Keratinocyte (primary cell): ENCODE results near the gene NT5C1A. TPM values are rescaled to one million over a fixed set of nuclear protein-coding genes. Genes with fewer than 3 reads are reported as not detected.

Source experiments
- DNase-seq: peaks from one replicate; pipeline ENCODE4 v3.0.0-alpha.2; 2011; ENCODE audit warnings: low read depth, missing footprints, low spot score
- FAIRE-seq: peaks from 2 replicates; lab custom pipeline; 2011; peaks lifted over from hg19 to GRCh38; lab: Jason Lieb, UNC
- H2AFZ ChIP-seq: 2 replicates; pipeline ENCODE4 v1.6.0; 2012; ENCODE audit warnings: low read length, control low read depth, inconsistent platforms; ENCODE audit not compliant: control insufficient read depth
- H3K27ac ChIP-seq: 2 replicates; pipeline ENCODE4 v1.5.1; 2011; ENCODE audit warnings: low read length; ENCODE audit not compliant: control insufficient read depth, insufficient read depth
- H3K27me3 ChIP-seq: 3 replicates; pipeline ENCODE4 v1.6.0; 2011; ENCODE audit warnings: low read length; ENCODE audit not compliant: control insufficient read depth, insufficient read depth; ENCODE audit errors: extremely low read depth
- H3K36me3 ChIP-seq, 2 experiments: 2 replicates in 1 of 2; 3 replicates in 1 of 2; pipeline ENCODE4 v1.5.1; 2011; ENCODE audit warnings: low read length in 2 of 2, mild to moderate bottlenecking in 1 of 2; ENCODE audit not compliant: control insufficient read depth in 2 of 2, insufficient read depth in 2 of 2; ENCODE audit errors: extremely low read depth in 1 of 2
- H3K4me1 ChIP-seq: 3 replicates; pipeline ENCODE4 v1.5.1; 2011; ENCODE audit warnings: low read length; ENCODE audit not compliant: control insufficient read depth, insufficient read depth; ENCODE audit errors: extremely low read depth
- H3K4me2 ChIP-seq: 3 replicates; pipeline ENCODE4 v1.6.0; 2011; ENCODE audit warnings: low read depth, low read length; ENCODE audit not compliant: control insufficient read depth, insufficient read depth; ENCODE audit errors: extremely low read depth
- H3K4me3 ChIP-seq, 3 experiments: fragments of 200-600 bp in 1 of 3; sonication (generic) in 1 of 3; 2 replicates in 2 of 3; 3 replicates in 1 of 3; pipeline ENCODE4 v1.5.1; 2011 to 2016; ENCODE audit warnings: low read length in 3 of 3, mild to moderate bottlenecking in 3 of 3, control low read depth in 2 of 3, inconsistent platforms in 1 of 3, low read depth in 1 of 3, mixed read lengths in 1 of 3, mixed run types in 1 of 3, moderate library complexity in 1 of 3; ENCODE audit not compliant: control insufficient read depth in 2 of 3, insufficient read depth in 2 of 3; ENCODE audit errors: extremely low read depth in 1 of 3
- H3K79me2 ChIP-seq: 2 replicates; pipeline ENCODE4 v1.6.0; 2012; ENCODE audit warnings: low read length; ENCODE audit not compliant: control insufficient read depth, insufficient read depth
- H3K9ac ChIP-seq: 3 replicates; pipeline ENCODE4 v1.6.0; 2011; ENCODE audit warnings: low read length; ENCODE audit not compliant: control insufficient read depth, insufficient read depth; ENCODE audit errors: extremely low read depth
- H3K9me1 ChIP-seq: 3 replicates; pipeline ENCODE4 v1.6.0; 2011; ENCODE audit warnings: low read length; ENCODE audit not compliant: control insufficient read depth, insufficient read depth; ENCODE audit errors: extremely low read depth
- H3K9me3 ChIP-seq: 2 replicates; pipeline ENCODE4 v1.5.1; 2012; ENCODE audit warnings: low read depth, low read length; ENCODE audit not compliant: control insufficient read depth
- H4K20me1 ChIP-seq: 3 replicates; pipeline ENCODE4 v1.6.0; 2011; ENCODE audit warnings: low read length; ENCODE audit not compliant: control insufficient read depth, insufficient read depth; ENCODE audit errors: extremely low read depth
- CTCF ChIP-seq, 3 experiments: IDR thresholded peaks in 1 of 3; conservative IDR thresholded peaks in 1 of 3; optimal IDR thresholded peaks in 1 of 3; 2 replicates in 2 of 3; 3 replicates in 1 of 3; pipeline versions ENCODE3 to v1.5.1; 2011; ENCODE audit warnings: low read length in 3 of 3, mild to moderate bottlenecking in 3 of 3, moderate library complexity in 2 of 3, control low read depth in 1 of 3, inconsistent platforms in 1 of 3; ENCODE audit not compliant: insufficient read depth in 2 of 3; ENCODE audit errors: extremely low read depth in 1 of 3
- EZH2 ChIP-seq: IDR thresholded peaks from one replicate; pipeline ENCODE4 v1.6.1; 2012; ENCODE audit warnings: inconsistent platforms, mild to moderate bottlenecking, low read length, moderate library complexity
- dilution Hi-C: fragments of 300-500 bp; cut with MboI; formaldehyde crosslinking; loops from one replicate; pipeline ENCODE4 v1.7.0; 2020; ENCODE audit warnings: low sequenced_read_pairs; ENCODE audit not compliant: extremely low pct_ligation_motif_present
- polyA plus RNA-seq, 5 experiments: library from polyadenylated mRNA; depleted of rRNA in 3 of 5; stranded (reverse) in 3 of 5; stranded (forward) in 1 of 5; unstranded in 1 of 5; fragments of >200 nt; gene quantifications; 1 replicate in 1 of 5; 2 replicates in 3 of 5; 3 replicates in 1 of 5; pipeline versions ENCODE4 v1.2.1 to v1.2.3, GENCODE V29; 2011 to 2012; ENCODE audit warnings: missing spikeins in 2 of 5, low read depth in 1 of 5, low replicate concordance in 1 of 5

NT5C1A gene
- polyA plus RNA-seq, 1 donor (not counting 4 experiments of a cell fraction or from before 2014, with no cell fraction given): not detected

- Histone ChIP-seq H3K79me2 (no peaks in the 10 kb centered on the region), H3K9me3 (no peaks in the 10 kb centered on the region), H3K9ac (no peak overlapping the region), H3K4me3 (no peak overlapping the region), H3K27me3 (peaks cover under 1% of the 10 kb centered on the region), H3K27ac (no peak overlapping the region), H3K4me2 (no peak overlapping the region), H3K4me1 (peaks cover 8% of the 10 kb centered on the region), H4K20me1 (no peaks in the 10 kb centered on the region), H3K36me3 (no peaks in the 10 kb centered on the region), H3K9me1 (no peaks in the 10 kb centered on the region), H2AFZ (no peak overlapping the region)
- FAIRE-seq: no peak
- no peak for DNase-seq
- dilution Hi-C loops: no loop called here
- TF ChIP-seq EZH2 (no peak), CTCF (optimal IDR thresholded peaks at IDR 0.05 in 1 of 3, IDR thresholded peaks at IDR 0.05 in 1 of 3, conservative IDR thresholded peaks at IDR 0.05 in 1 of 3; ENCODE audit: extremely low read depth in 1 of 3, insufficient read depth in 2 of 3, low read length in 3 of 3) (no peak)
These were observed 16.2 kb downstream of the NT5C1A start for GRCh38 chr1:39655578-39656268.

- Histone ChIP-seq H3K9me1 (no peaks in the 10 kb centered on the region), H3K9ac (peak overlapping the region; percentile 9), H3K4me1 (peaks cover 8% of the 10 kb centered on the region), H3K27me3 (no peaks in the 10 kb centered on the region), H2AFZ (no peak overlapping the region), H3K79me2 (no peaks in the 10 kb centered on the region), H3K27ac (no peak overlapping the region), H3K9me3 (no peaks in the 10 kb centered on the region), H3K4me2 (no peak overlapping the region), H3K4me3 (no peak overlapping the region), H3K36me3 (no peaks in the 10 kb centered on the region), H4K20me1 (no peaks in the 10 kb centered on the region)
- dilution Hi-C loops: no loop called here
- no peak for DNase-seq
- no peak for TF ChIP-seq CTCF (optimal IDR thresholded peaks at IDR 0.05 in 1 of 3, IDR thresholded peaks at IDR 0.05 in 1 of 3, conservative IDR thresholded peaks at IDR 0.05 in 1 of 3; ENCODE audit: extremely low read depth in 1 of 3, insufficient read depth in 2 of 3, low read length in 3 of 3)
- no peak for TF ChIP-seq EZH2
- FAIRE-seq: no peak
These were observed 17.6 kb downstream of the NT5C1A start for GRCh38 chr1:39654291-39654690.
